ENCODE data around the gene SATB2. TPM values are rescaled to one million over a fixed set of nuclear protein-coding genes. Genes with fewer than 3 reads are reported as not detected.

Gene SATB2
- total RNA-seq, 4 donors from 2014 or later = 62.0 to 104 (median 91.1) TPM

DNA sequence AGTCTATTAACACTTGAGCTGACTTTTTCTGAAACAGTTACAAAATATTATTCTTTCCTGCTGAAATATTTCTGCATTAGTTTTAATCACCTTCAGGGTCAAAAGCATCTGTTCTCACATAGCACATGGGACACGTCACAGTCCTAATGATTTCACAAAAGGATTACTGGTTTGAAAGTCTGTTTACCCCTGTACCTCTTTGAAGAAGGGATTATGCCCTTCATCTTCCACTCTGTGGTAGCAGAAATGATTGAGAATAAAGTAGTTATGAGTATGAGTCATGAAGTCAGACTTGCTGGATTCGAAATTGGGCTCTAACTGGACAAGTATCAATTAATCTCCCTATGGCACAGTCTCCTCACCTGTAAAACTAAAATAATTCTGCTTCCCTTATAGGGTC is 121.2 kb downstream of the SATB2 start:
- Histone ChIP-seq H3K4me1 (no peaks in the 10 kb centered on the region), H3K36me3 (no peaks in the 10 kb centered on the region), H3K27me3 (no peaks in the 10 kb centered on the region), H3K4me3 (no peak overlapping the region), H3K9me3 (no peaks in the 10 kb centered on the region), H3K27ac (no peak overlapping the region)
- no peak for TF ChIP-seq POLR2A (IDR thresholded peaks at IDR 0.05)
- no peak for DNase-seq

DNA sequence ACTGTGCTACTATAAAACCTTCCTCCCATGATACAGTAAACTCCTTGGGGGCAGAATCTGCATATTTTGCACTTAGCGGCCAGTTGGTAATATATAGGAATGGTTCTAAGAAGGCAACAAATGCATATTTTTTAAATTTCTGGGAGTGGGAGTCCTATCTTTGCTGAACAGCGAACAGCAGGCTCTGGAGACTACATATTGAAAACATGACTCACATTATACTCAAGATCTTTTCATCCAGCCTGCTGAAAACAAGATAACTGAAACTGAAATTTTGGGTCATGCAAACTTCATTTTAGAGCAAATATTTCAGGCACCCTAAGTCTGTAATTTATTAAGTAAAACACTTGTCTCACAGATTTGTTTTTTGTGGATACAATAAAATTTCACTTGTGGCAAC is 122.2 kb downstream of the SATB2 start:
- no peak overlapping the region for H3K4me3 ChIP-seq
- H3K36me3 ChIP-seq = no peaks in the 10 kb centered on the region
- no peak for DNase-seq
- no peaks in the 10 kb centered on the region for H3K9me3 ChIP-seq
- no peaks in the 10 kb centered on the region for H3K4me1 ChIP-seq
- H3K27me3 ChIP-seq = no peaks in the 10 kb centered on the region
- H3K27ac ChIP-seq = no peak overlapping the region
- TF ChIP-seq, protein P1, sequence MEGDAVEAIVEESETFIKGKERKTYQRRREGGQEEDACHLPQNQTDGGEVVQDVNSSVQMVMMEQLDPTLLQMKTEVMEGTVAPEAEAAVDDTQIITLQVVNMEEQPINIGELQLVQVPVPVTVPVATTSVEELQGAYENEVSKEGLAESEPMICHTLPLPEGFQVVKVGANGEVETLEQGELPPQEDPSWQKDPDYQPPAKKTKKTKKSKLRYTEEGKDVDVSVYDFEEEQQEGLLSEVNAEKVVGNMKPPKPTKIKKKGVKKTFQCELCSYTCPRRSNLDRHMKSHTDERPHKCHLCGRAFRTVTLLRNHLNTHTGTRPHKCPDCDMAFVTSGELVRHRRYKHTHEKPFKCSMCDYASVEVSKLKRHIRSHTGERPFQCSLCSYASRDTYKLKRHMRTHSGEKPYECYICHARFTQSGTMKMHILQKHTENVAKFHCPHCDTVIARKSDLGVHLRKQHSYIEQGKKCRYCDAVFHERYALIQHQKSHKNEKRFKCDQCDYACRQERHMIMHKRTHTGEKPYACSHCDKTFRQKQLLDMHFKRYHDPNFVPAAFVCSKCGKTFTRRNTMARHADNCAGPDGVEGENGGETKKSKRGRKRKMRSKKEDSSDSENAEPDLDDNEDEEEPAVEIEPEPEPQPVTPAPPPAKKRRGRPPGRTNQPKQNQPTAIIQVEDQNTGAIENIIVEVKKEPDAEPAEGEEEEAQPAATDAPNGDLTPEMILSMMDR (IDR thresholded peaks at IDR 0.05) = no peak
- TF ChIP-seq POLR2A (IDR thresholded peaks at IDR 0.05) = no peak

DNA sequence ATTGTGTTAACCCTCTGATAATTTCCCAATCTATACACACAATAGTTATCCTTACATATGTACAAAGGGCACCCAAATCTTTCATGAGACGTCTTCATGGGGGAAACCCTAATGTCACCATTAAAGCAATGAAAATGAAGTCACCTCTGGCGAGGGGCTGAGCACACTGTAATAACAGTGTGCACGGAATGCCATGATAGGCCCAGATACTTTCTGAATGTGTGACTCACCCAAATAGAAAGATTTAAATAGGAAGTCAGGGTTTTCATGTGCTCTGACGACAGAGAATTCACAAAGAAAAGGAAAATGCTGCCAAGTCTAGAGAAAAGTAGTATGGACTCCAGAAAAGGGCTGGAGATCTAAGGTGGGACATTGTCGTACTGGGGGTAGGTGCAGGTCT is 128.3 kb downstream of the SATB2 start:
- no peak overlapping the region for H3K27ac ChIP-seq
- TF ChIP-seq, protein P1 (IDR thresholded peaks at IDR 0.05) = no peak
- no peak for TF ChIP-seq POLR2A (IDR thresholded peaks at IDR 0.05)

DNA sequence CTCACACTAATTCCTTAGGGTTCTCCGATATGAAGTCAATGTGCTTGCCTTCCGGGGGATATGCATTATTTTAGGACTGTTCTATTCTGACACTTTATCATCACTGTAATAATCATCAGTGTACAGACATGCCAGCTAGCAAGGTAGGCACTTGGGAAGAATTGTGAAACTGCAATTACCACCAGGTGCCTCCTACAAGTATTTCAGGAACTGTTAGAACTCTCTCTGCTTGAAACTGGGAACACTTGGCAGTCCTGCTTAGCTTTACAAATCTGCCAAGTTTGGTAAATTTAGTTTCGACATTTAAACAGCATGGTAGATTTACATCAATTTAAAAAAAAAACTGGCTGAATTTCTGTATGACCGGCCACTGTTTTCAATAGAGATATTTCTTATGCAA is 128.7 kb downstream of the SATB2 start:
- Histone ChIP-seq H3K27me3 (no peaks in the 10 kb centered on the region), H3K9me3 (no peaks in the 10 kb centered on the region), H3K4me3 (no peak overlapping the region), H3K4me1 (no peaks in the 10 kb centered on the region), H3K27ac (no peak overlapping the region), H3K36me3 (peaks cover 0 to 21% (median 0%) of the 10 kb centered on the region in 3 donors)
- DNase-seq = no peak
- TF ChIP-seq, protein P1 (IDR thresholded peaks at IDR 0.05) = no peak
- TF ChIP-seq POLR2A (IDR thresholded peaks at IDR 0.05) = no peak

More for the DNA sequence above, 128.3 kb downstream of the SATB2 start:
- no peaks in the 10 kb centered on the region for H3K4me1 ChIP-seq
- peaks cover 0 to 21% (median 0%) of the 10 kb centered on the region in 3 donors for H3K36me3 ChIP-seq
- H3K9me3 ChIP-seq = no peaks in the 10 kb centered on the region
- H3K4me3 ChIP-seq = no peak overlapping the region
- DNase-seq = no peak
- no peaks in the 10 kb centered on the region for H3K27me3 ChIP-seq

DNA sequence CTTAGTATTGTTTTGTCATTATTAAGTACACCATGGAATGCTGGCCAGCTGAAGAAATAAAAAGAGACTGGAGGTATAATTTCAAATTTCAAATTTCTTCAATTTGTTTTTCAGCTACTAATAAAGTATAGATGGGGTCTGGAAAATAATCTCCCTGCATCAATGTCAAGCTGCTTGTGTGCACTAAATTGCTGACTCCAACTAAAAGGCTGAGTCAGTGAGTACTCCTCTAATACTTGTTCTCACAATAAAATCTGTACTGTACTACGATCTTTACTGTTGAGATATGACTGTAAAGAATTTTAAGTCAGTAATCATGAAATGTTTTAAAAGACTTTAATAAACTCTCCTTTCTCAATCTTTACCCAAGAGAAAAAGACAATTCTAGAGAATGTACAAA is 131.9 kb downstream of the SATB2 start:
- H3K27ac ChIP-seq = no peak overlapping the region
- peaks cover 0 to 25% (median 0%) of the 10 kb centered on the region in 3 donors for H3K36me3 ChIP-seq
- no peak overlapping the region for H3K4me3 ChIP-seq
- no peaks in the 10 kb centered on the region for H3K9me3 ChIP-seq
- H3K27me3 ChIP-seq = no peaks in the 10 kb centered on the region
- H3K4me1 ChIP-seq = no peaks in the 10 kb centered on the region
- no peak for TF ChIP-seq POLR2A (IDR thresholded peaks at IDR 0.05)
- TF ChIP-seq, protein P1 (IDR thresholded peaks at IDR 0.05) = no peak
- DNase-seq = no peak

DNA sequence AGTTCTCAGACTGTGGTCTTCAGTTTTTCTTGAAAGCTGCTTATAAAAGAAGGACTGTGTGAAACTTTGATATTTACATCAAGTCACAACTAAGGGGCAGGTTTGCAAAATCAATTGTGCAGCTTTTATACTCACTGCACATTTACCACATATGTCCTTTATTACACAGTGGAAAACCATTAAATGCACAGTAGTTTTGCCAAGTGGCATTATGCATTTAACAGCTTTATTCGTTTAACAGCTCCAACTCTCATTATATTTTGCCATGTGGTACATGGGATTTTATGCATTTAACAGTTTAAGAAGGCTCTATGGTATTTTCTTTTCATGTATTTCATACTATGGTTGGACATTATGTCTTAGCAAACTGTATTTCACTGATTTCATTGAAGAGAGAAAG is 135.6 kb downstream of the SATB2 start:
- Histone ChIP-seq H3K4me3 (no peak overlapping the region), H3K27ac (no peak overlapping the region), H3K27me3 (no peaks in the 10 kb centered on the region), H3K36me3 (peaks cover 0 to 17% (median 0%) of the 10 kb centered on the region in 3 donors), H3K9me3 (no peaks in the 10 kb centered on the region), H3K4me1 (no peaks in the 10 kb centered on the region)
- no peak for DNase-seq
- no peak for TF ChIP-seq POLR2A (IDR thresholded peaks at IDR 0.05)
- TF ChIP-seq, protein P1 (IDR thresholded peaks at IDR 0.05) = no peak
